ENCODE results near the gene INSL3.

The INSL3 gene

DNA sequence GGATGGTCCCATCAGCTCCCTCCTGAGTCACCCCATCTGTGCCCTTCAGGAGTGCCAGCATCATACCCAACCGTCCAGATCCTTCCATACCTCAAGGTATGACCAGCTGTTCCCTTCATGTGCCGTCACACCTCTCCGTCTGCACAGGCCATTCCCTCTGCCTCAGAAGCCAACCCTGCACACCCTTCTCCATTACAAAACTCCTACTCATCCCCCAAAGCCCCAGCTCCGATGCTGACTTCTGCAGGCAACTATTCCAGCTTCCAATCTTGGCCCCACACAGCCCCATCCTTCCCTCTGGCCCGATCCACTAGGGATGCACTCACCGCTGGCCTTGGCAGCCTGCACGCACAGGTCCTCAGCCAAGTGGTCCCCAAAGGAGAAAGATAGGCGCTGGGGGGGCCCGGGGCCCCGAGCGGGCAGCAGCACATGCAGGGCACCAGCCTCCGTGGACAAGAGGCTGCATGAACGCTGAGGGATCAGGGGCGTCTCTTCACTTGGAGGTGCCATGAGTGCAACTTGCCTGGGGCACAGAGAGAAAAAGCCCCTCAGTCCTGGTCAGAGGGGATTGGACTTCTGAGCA is 22.7 kb upstream of the INSL3 start:
- DNase-seq: no peak

DNA sequence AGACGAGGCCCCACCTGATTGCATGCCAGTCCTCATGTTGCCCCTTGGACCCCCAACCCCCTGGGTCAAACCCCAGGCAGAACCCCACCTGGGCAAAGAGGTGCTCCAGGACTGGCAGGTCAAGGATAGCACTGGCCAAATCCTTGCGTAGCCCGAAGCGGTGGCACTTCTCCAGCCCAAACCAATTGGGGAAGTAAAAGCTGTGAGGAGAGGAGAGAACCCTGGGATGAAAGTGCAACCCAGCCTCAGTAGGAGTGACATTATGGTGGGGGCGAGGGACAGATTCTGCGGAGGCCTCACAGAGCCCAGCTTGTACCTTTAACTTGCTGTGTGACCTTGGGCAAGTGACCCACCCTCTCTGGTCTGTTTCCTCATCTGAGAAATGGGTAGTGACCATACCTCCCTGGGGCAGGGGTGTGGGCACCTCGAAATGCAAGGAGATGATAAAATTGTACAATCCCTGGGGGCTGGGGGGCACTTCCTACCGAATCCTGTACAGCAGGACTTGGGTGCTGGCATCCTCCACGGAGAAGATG is 22.0 kb upstream of the INSL3 start:
- DNase-seq: no peak

DNA sequence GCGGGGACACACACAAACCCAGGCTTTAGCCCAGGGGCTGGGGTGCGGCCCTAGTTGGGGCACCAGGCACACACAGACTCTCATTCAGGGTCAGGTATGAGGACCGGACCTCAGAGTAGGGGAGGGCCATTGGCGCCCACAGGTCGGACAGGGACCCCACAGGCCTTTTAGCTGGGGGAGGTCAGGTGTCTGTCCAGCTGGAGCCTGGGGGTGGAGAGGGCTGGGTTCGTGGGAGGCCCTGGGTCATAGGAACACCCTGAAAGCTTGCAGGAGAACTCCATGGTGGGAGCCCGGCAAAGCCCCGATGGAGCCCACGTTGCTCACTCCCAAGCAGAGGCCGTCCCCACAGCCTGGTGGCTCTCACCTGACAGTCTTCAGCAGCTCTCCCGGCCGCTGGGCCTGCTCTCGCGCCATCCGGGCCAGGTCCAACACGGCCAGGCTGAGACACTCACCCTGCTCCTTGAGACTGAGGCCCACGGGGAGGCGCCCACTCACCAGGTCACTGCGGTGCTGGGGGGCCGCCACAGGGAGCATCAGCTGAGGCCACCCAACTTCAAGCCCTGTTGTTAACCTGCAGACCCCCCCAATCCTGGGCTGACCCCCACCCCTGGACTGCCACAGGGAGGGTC is 21.5 kb upstream of the INSL3 start:
- no peak for DNase-seq

DNA sequence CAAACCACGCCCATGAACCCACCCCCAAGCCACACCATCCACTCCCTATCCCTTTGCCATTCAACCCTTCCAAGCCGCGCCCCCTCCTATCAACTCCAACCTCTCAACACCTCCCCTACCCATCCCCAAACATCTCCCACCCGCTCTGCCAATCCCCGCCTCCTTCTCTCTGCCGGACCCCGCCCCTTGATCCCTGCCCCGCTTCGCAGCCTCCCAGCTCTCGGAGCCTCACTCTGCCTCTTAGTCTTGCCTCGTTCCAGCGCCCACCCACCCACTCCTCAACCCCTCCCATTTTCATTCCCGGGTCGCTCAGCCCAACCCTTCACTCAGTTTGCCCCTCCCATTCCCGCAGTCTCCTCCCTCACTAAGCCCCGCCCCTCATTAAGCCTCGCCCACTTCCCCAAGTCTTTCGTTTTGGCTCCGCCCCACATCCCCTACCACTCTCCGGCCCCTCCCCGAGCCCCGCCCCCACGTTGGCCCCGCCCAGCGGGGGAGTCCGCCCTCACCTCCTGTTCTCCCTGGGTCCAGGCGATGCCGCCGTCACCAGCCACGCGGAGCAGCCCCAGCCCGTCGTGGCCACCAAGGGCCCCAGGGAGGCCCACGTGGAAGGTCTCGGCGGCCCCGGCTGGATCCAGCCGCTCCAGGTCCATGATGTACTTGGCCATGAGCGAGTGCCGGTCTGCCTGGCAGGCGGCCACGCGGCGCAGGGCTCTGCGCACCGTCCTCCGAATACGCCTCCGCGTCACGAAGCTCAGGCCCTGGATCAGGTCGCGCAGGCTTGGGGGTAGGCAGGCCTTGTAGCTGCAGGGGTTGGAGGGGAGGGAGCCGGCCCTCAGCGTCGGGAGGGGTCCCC is 20.7 kb upstream of the INSL3 start:
- peak; percentile 62 to 69 for DNase-seq

DNA sequence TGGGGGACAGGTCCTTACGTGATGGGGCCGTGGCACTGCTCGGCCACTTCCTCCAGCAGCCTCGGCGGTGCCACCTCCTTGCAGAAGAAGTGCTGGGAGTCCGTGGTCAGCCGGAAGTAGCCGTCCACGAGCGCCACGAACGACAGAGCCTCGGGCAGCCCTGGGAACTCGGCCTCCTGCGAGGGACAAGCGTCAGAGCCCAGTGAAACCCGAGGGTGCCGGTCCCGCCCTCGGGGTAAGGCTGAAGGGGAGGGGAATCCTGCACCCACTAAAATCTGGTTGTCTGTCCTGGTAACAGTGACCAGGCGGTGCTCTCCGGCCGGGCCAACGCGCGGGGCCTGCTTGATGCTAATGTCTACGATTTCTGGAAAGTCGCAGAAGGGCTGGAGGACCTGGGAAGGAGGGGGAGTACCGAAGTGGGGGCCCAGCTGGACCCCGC is 20.1 kb upstream of the INSL3 start:
- DNase-seq: no peak

DNA sequence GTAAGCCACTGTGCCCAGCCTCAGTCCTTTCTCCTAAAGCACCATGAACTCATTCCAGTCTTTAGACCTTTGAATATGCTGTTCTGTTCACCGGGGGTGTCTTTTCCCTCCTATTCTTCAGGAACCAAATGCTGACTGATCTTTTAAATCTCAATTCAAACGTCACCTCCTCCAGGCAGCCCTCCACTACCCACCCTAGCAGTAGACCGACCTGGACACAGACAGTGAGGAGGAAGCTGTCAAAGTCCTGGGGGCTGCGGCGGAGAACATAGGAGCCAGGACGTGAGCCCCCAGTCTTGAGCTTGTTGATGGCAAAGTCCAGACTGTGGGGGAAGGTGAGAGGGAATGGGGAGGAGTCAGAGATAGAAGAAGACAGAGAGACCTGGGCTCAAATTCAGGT is 18.7 kb upstream of the INSL3 start:
- DNase-seq: no peak

DNA sequence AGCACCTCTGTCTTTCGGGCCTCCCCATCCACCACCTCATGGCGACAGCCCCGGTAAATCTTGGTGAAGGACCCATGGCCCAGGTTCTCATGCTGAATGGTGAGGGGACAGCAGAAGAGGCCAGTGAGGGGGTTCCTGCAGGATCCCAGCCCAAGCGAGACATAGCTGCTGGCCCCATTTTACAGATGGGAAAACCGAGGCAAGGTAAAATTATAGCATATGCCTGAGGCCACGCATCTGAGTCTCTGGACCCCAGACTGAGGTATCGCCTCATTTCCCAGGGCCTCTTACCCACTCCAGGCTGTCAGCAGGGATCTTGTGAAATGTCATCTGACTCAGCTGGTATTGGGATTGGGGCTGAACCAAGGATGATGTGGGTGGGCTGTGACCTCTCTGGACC is 16.7 kb upstream of the INSL3 start:
- DNase-seq: no peak

DNA sequence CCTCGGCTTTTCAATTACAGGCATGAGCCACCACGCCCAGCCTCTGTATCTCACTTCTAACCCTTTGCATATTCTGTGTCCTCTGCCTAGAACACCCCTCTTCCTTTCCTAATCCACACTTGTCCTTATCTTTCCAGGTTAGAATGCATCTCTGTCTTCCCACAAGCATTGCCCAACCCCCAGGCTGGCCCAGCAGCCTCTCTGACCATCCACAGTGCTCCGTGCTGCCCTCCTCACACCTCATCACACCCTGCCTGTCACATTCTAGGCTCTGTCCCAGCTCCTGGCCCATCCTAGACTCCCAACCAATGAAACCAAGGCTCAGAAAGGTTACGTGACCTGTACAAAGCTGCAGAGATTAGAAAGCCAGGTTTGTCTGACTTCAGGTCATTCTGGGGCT is 15.2 kb upstream of the INSL3 start:
- no peak for DNase-seq

DNA sequence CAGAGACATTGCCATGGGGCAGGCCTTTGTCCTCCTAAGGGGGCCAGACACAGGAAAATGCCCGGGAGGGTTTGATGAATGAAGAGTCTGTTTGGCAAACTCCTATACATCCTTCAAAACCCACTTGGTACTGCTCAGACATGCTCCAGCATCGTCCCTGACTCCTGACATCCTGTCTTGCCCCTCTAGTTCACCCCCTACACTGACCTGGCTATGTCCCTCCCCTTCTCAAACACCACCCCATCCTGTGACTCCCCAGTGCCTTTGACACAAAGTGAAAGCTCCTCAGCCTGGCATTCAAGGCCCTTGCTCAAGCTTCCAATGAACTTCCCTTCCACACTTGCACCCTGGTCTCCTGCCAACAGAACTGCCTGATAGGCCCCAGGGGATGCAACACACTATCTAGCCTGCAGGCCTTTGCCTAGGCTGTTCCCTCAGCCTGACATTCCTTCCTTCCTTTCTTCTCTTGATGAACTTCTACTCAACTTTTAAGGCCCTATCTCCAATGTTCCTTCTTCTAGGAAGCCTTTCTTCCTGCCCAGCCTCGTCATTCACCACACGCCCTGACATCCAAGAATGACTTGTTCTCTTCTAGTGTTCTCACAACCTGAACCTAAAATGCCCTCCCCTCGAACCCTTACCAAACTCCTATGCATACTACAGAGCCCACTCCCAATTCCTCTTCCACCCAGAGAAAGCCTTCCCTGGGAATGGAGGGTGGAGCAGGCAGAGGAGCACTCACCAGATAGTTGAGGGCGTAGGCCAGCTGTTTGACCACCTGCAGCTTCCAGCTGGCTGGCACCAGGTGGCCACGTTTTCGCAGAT is 14.1 kb upstream of the INSL3 start:
- DNase-seq: no peak

DNA sequence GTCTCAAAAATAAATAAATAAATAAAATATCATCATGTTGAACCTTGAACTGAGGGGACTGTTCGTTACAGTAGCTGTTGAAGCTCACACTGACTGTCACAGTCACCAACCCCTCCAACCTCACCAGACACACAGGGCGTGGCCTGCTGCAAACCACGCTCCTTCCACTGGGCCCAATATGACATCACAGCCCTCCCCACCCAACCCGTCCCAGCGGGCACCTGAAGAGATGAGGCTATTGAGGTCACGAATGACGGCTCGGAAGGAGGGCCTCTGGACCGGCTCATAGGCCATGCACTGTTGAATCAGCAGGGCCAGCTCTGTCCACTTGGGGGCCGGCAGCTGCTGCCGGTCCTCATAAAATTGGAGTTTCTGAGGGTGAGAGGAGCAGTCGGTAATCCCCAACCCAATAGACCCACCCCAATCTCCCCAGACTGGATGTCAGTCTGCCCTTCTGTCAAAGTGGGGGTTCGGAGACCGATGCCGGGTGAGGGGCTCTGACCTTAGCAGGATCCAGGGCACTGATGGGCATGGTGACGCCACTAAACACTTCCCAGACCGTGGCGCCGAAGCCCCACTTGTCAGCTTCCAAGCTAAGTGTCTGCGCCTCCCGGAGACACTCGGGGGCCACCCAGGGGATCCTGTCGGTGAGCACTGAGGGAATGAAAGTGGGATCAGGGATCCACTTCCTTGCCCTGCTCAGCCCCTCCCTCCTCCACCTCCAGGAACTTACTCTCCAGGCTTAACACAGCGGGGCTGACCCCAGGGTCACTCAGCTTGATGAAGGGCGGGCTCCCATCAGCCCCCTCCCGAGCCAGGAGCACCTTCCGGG is 13.2 kb upstream of the INSL3 start:
- DNase-seq: no peak

DNA sequence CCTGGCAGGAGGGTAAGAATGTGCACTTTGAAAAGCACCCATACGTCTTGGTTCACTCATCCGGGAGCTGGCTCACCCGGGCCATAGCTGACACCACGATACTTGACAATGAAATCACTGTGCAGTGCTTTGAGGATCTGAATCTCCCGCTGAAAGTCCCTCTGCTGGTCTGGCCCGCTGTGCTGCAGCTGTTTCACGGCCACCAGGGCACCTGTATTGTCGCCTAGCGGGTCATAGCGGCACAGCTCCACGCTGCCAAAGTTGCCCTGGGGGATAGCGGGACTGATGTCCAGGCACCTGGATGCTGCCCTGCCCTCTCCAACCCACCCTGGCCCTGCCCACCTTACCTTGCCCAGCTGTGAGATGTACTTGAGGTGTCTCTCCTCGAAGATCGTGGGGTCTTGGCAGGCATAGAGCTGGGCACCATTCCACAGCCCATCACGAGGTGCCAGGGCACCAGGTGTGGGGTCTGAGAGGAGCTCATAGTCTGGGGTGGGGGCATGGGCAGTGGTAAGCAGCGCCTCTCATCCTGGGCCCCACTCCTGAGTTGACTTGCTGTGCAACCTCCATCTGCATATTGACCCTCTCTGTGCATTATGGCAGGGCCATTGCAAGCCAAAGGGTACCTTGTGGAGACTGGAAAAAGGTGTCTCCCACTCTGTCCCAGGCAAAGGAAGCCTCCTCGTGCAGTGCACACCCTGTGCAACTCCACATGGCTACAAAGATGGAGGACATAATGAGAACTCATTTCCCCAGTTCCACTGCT is 11.3 kb upstream of the INSL3 start:
- no peak for DNase-seq

DNA sequence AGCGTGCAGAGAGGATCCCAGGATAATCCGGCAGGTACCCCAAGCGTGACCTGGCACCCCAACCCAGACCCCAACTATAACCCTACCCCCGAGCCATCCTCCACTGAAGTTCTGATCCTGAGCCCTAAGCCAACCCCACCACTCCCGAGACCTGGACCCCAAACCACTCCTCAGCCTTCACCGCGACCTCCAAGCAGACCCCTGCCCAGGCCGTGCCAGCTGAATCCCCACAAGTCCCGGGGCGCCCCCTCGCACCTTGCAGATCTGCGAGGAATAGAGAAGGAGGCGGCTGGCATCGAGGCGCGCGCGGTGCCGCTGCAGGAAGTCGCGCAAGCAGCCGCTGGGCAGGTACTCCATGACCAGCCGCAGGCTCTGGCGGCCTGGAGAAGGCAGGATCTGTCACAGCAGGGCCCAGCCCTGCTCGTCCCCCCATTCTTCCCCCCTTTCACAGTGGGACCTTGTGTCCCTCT is 10.1 kb upstream of the INSL3 start:
- no peak for DNase-seq

DNA sequence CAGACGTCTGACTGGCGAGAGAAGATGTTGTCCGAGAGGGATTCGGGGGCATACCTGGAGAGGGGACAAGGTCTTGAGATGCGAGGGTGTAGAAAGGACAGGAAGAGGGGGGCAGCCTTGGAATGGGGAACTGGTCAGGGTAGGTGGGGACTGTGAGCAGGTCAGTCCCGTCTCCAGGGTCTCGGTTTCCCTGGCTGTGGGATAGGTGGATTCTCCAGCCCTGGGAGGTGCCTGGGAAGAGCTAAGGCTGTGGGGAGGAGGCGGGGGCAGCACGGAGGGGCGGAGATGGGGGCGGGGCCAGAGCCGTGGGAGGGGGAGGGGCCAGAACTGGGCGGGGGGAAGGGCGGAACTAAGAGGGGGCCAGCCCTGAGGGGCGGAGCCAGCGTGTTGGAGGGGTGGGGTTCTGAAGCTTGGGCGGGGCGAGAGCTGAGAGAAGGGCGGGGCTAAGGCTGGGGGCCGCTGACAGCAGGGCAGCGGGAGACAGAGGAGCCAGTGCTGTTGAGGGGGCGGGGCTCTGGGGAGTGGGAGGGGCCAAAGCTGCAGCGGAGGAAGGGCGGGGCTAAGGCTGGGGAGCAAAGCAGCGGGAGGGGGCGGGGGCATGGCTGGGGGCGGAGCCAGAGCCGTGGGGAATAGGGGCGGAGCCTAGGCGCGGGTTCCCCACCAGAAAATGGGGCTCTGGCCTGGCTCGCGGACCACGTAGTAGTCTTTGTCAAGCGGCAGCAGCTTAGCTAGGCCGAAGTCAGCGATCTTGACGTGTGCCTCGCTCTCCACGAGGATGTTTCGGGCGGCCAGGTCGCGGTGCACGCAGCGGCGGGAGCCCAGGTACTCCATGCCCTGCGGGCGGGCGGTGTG is 9.5 kb upstream of the INSL3 start:
- DNase-seq: peak; percentile 29 to 74

DNA sequence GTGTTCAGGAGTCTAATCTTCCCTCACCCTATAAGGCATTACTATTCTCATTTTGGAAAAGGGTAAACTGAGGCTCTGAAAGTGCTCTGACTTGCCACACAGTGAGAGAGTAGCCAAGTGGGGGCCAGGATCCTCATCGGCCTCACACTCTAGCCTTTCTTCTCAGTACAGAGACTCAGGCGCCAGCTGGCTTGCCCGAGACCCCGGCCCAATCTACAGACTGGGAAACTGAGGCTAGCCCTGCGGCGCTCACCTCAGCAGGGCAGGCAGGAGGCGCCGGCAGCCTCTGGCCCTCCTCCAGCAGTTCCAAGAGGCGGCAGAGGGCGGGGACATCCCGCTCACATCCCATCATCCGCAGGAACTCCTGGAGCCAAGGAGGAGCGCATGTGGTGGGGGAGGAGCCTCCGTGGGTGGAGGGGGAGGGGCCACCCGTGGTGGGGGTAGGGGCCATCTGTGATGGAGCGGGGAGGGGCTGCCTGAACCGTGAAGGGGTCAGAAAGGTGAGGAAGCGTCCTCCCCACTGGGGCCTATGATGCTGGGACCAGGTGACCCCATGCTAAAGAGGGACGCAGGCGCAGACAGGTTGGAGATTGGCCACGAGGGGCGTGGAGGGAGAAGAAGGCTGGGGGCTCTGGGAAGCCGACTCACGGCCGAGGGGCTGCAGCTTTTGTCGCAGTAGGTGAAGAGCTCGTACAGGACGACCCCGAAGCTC is 8.7 kb upstream of the INSL3 start:
- DNase-seq: peak; percentile 51 to 57

DNA sequence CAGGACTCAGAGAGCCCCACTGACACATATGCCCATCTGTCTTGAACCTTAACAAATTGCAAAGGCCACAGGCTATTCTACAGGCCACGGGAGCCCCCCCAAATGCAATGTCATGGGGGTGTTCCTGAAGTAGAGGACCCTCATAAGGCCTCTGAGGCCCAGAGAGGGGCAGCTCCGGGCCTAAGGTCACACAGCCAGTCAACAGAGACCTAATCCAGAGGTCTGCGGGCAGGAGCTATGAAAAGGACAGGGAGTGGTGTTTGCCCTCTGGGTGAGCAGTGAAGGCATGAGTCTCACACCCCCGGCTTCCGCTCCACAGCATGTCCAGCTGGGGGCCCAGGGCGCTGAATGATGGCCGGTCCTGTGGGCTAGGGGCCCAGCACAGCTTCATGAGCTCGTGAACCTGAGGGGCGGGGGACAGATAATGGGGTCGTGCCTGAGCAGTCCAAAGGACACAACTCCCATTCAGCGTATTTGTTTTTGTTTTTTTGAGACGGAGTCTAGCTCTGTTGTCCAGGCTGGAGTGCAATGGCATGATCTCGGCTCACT is 5.3 kb upstream of the INSL3 start:
- no peak for DNase-seq

DNA sequence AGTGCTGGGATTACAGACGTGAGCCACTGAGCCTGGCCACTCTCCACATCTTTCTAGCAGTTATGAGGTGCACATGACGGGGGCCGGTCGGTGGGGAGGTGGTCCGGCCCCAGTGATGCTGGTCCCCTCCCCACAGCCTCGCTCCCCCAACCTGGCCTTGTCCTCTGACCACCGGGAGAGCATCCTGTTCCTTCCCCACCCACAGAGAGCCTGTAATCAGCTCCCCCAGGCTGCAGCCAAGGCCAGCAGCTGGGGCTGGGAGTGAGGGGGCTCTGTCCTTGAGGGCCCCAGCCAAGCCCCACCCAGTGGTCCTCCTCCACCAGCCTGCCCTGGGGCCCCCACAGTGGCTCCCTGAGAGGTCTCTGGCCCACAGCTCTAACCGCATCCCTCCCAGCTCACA is 3.0 kb upstream of the INSL3 start:
- DNase-seq: no peak

DNA sequence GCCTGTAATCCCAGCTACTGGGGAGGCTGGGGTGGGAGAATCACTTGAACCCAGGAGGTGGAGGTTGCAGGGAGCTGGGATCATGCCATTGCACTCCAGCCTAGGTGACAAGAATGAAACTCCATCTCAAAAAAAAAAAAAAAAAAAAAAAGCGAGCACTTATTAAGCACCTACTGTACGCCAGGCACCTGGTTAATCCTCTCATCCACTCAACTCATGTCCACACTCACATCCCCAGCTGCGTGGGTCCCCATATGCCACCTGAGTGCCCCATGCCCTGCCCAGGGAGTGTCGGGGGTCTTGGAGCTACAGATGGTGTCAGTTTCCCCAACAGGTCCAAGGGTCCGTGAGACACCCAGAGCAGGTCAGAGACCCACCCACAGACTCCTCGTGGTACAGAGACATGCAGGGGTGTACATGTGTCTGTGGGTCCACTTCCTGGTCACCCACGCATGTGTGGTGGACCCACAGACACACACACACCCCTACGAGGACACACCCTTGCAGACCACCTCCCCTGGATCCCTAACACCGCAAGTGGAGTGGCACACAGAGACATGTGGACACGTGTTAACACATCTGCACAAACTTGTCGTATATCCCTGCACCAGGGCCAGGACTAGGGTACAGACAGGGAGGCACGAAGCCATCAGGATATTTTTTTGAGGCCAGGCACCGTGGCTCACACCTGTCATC is 3.5 kb downstream of the INSL3 start:
- no peak for DNase-seq

DNA sequence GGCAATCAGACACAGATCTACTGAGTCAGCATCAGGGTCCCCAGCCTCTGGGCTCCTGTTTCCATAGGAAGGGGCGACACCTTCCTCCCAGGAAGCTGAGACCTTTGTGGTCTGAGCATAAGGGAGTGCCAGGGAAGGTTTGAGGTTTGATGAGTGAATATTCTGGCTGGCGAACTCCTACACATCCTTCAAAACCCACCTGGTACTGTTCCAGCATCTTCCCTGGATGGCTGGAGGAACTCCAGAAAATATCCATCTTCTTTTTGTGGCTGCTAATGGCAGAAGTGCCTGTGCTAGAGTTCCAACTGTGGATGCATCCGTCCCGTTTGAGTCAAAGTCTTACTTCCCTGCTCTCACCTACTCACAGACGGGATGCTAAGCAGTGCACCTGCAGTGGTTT is 9.2 kb downstream of the INSL3 start:
- DNase-seq: no peak

DNA sequence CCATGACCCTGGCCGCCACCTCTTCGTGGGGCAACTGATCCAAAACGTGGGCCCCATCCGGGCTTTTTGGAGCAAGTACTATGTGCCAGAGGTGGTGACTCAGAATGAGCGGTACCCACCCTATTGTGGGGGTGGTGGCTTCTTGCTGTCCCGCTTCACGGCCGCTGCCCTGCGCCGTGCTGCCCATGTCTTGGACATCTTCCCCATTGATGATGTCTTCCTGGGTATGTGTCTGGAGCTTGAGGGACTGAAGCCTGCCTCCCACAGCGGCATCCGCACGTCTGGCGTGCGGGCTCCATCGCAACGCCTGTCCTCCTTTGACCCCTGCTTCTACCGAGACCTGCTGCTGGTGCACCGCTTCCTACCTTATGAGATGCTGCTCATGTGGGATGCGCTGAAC is 9.6 kb downstream of the INSL3 start:
- DNase-seq: no peak

Measured in NCI-H2081 (cell line).